ENCODE results near the gene DNMBP.

GRCh38 chr10:99920486-99920885 is 89.3 kb downstream of the DNMBP start:
- no peak for TF ChIP-seq YY1 (IDR thresholded peaks at IDR 0.05; ENCODE audit: insufficient read depth, insufficient read length)
- TF ChIP-seq ZNF274 (IDR thresholded peaks at IDR 0.05; ENCODE audit: low read depth, low read length) = no peak
- no peak for TF ChIP-seq SUZ12 (IDR thresholded peaks at IDR 0.05; ENCODE audit: extremely low read depth, insufficient read depth, insufficient read length)

All from NT2/D1 (cell line).